Stimulated activated CD8-positive, alpha-beta memory T cell treated with anti-CD3 and anti-CD28 coated beads, Interleukin-12 subunit alpha, Interleukin-12 subunit beta, amount 100 ng/mL, for 4 hours (primary cell): Measurements from ENCODE around the gene NCKAP5.

ENCODE experiments used
- DNase-seq: peaks from one replicate; pipeline ENCODE4 v3.0.0-alpha.2; 2020; ENCODE audit warnings: low read depth

Gene NCKAP5

DNA sequence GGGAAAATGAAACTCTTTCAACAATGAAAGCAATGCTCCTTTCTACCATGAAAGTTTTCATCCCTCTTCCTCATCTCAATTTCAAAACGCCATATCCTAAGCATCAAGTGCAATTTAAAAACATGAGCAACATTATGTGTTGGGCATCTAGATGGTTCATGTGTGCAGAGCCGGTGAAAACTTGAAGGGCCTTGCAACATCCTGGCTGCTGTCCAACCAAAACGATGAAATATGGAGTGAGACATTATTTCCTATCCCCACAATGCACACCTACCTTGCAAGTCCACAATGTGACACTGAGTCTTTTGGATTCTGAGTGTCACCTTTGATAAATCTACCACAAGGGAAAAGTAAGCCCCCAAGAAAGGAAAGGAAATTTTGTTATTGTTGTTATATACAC, 110.0 kb downstream of the NCKAP5 start:
- no peak for DNase-seq

GRCh38 chr2:133457861-133458260, 110.4 kb downstream of the NCKAP5 start:
- no peak for DNase-seq

DNA sequence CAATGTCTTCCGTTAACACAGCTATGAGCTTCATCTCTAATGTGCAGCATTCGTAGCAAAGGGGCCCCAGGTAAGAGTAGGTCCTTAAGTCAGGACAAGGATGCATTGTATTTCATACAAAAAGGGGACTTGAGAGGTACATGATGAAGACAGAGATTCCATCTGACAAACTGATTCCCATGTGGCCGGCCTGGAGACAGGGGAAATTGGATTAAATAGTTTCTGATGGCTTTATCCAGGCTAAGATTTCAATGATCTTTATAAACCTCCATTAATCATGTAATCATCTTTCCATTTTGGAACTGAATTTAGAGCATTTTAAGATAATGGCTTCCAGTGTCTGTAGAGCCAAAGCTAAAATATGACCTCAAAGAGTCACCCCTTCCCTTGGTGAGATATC, 111.3 kb downstream of the NCKAP5 start:
- DNase-seq, result no peak

DNA sequence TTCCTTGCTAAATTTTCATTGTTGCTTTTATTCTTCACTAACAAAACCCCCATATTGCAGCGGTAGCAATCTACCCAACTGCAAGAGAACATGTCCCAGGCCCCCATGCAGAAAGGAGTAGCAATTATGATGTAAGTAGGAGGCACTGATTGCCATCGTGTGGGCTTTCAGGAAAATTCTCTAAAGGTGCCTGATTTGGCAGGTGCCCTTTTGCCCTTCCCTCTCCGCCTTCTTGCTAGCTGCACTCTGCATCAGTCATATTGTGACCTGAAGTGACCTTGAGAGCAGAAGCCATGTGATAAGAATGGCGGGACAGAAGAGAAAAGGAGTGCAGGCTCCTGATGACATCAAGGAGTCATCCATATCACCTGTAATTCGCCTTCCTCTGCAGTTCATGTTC, 112.1 kb downstream of the NCKAP5 start:
- DNase-seq, result no peak

DNA sequence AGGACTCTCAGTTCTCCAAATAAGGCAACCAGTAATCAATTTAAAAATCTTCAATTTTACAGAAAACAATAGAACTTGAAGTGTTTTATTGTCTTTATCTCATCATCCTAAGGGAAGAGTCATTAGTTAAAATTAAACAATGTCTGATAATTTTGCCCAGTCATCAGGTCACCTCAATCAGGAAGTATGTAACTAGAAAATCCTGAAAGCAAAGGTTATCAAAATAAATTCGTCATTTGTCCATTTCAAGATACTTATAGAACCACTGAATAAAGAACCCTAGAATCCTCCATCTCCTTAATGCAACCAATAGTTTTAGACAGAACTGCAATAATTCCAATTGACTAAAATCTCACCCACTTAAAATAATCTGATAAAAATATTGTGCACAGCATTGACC, 115.2 kb downstream of the NCKAP5 start:
- DNase-seq, result no peak

DNA sequence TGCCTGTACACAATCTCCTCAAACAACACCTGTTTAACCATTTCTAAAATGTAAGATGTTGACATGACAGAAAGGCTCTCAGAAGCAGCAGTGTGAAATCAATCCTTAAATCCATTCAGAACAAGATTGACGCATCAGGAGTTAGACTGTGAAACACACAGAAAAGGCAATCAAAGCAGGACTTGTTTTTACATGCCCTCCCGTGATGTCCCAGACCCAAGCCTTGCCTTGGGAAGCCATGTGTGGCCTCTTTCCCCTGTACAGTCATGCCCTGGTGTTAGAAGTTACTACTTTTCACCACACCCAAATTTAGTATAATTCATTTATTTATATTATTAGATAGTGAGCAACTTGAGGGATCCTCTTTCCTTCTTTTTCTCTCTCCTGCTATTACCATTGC, 115.7 kb downstream of the NCKAP5 start:
- no peak for DNase-seq

- no peak for DNase-seq
These were observed 116.1 kb downstream of the NCKAP5 start for GRCh38 chr2:133452146-133452545.

- DNase-seq, result no peak
These were observed 120.1 kb downstream of the NCKAP5 start for GRCh38 chr2:133448195-133448594.

DNA sequence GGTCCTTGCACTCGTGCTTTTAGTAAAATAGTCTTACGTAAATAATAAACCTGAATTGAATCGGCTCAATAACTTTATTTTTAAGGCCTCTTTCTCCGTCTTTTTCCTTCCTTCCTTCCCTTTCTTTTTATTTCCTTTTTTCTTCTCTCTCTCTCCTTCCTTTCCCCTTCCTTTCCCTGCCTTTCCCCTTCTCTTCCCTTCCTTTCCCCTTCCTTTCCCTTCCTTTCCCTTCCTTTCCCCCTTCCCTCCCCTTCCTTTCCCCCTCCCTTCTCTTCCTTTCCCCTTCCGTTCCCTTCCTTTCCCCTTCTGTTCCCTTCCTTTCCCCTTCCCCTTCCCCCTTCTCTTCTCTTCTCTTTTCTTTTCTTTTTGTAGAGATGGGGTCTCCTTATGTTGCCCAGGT, 121.0 kb downstream of the NCKAP5 start:
- DNase-seq, result no peak

DNA sequence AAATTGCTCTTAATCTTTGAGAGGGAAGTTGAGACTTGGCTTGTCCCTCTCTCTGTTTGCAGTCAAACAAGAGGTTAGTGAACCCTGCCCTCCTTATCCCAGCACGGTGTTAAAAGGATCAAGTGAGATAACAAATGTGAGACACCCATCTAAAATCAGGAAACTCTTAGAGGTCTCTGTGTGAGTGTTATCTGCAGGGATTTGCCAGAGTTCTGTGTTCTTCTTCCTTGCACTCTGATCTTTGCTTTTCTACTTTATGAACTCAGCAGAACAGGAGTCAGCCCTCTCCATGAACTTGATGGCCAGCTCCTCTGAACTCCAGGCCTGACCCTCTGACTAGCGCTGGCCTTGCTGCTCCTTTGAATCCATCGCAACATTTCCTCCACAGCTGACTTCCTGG, 123.8 kb downstream of the NCKAP5 start:
- no peak for DNase-seq

DNA sequence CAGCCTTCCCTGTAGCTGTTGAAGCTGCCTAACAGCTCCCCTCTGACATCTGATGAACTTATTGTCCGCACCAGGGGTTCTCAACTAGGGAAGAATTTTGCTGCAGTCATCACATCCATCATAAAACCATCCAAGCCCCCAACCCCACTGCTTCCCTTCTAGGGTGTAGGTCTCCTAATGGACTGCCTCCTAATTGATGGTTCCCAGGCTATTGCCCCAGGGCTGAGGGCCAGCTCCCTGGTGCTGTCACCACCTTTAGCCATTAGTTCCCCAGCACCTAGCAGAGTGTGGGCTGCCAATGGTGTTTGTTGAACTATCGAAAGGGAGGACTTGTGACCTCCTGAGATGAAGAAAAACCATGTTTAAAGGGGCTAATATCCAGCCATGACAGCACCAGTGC, 125.9 kb downstream of the NCKAP5 start:
- no peak for DNase-seq

DNA sequence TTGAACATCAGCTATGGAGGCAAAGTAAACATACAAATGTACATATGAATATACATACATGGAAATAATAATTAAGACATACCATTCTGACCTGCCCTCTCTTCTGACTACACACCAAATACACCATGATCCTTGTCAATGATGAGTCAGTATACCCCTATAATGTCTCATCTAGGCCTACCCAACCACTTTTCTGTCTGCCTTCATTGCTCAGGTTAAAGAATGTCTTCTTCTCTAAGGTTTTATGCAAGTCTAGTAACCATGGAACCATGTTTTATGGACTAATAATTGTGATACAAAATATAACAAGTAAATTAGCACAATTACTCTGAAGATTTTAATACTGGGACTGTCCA, 128.7 kb downstream of the NCKAP5 start:
- no peak for DNase-seq

GRCh38 chr2:133438848-133439564, 129.3 kb downstream of the NCKAP5 start:
- no peak for DNase-seq

GRCh38 chr2:133438026-133438425, 130.2 kb downstream of the NCKAP5 start:
- no peak for DNase-seq

DNA sequence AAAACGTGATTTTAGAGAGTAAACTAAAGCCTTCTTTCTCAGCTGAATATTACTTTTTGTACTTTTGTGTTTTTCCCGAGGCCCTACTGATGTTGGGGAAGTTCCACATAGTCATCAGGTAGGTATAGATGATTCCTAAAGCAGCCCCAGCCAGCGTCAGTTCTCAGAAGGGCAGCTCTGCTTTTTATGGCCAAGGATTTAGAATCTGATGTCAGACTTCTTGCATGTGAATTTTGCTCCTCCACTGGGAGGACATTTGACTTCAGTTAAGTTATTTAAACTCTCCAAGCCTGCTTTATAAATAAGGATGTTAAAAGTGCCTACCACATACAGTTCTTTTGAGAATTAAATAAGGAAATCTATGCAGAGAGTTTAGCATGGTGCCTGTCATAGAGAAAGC, 130.8 kb downstream of the NCKAP5 start:
- DNase-seq, result no peak

GRCh38 chr2:133434959-133435668, 133.1 kb downstream of the NCKAP5 start:
- DNase-seq, result no peak

DNA sequence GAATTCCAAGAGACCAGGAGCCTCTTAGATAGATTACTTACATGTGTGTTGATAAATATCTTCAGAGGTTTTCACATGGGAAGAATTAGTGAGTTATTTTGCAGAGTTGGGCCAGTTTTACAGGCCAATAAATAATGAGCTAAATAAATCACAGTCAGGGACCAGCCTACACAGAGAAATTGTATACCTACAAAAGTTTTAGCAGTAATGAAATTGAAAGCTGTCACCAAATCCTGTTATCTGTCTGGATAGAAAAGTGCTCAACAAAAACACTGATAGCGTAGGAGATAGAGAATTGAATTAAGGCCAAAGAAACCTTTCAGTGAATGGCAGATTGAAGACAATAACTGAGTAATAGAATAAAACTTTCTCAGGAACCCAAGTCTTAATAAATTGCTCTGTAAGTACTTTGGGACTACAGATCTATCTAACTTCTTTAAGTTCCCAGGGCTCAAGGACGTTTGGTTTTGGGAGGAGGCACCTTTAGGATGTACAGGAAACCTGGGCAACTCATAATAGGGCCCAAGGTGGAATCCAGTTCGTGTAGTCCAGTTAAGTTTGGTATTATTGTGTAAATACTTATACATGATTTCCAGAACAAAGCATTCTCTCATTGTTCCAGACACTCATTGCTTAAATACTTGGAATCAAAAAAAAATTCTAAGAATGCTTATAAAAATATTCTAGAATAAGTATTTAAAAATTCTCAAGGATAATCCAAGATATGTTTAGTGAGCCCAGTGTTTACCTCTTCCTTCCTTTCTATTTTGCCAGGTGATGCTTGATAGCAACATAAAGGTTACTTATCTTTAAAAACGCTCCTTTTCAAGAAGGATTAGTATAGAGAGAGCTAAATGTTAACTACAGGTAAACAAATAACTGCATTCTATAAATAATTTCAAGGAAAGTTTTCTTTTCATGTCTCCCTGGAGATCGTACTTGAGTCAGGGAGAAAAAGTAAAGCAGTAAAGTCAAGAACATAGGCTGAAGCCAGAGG, 134.5 kb downstream of the NCKAP5 start:
- no peak for DNase-seq

- DNase-seq, result no peak
These were observed 135.5 kb downstream of the NCKAP5 start for GRCh38 chr2:133432778-133433177.

DNA sequence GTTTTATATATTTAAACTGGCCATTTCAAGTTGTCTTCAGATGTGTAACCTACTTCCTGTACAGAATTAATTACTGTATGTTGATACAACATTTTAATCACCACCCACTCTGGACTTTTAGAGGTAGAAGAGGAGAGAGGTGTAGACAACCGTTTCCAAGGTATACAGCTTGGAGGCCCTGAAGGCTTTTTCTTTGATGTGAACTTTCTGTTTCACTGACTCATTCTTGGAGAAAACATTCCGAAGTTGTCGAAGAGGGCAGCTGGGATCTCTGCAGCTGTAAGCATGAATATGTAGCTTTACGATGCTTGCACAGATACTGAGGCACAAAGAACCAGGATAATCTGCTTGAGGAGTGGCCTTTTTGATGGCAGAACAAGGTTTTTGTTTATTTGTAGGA, 137.0 kb downstream of the NCKAP5 start:
- DNase-seq, result no peak

DNA sequence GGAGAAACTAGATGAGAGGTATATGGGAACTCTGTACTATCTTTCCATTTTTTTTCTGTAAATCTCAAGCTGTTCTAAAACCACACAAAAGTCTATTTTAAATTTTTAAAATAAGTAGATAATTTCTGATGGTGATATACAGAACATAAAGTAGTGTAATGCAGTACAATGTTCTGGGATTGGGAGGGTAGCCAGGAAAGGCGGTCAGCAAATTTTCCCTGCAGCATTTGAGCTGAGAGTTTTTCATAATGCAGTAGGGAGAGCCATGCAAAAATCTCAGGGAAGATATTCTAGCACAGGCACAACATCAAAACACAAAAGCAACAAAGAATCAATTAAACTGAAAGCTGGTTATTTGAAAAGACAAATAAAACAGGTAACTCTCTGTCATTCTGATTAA, 141.5 kb downstream of the NCKAP5 start:
- no peak for DNase-seq

GRCh38 chr2:133425612-133426011, 142.7 kb downstream of the NCKAP5 start:
- no peak for DNase-seq

DNA sequence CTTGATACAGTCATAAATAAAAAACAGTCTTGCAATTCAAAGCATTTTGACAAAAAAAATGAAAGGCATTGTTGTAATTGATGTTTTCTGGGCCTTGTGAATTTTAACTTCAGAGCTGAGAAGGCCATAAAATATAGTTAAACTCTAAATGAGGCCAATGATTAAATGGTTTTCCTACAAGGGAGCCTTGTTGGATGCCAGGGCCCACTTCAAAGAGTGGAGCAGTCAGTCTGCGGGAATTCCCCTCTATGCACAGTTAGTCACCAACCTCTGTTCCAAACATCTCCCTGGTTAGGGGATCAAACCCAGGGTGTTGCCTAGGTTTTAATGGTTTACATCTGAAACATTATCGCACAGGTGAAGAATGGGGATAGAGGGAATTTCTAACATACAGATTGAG, 143.4 kb downstream of the NCKAP5 start:
- DNase-seq, result no peak

DNA sequence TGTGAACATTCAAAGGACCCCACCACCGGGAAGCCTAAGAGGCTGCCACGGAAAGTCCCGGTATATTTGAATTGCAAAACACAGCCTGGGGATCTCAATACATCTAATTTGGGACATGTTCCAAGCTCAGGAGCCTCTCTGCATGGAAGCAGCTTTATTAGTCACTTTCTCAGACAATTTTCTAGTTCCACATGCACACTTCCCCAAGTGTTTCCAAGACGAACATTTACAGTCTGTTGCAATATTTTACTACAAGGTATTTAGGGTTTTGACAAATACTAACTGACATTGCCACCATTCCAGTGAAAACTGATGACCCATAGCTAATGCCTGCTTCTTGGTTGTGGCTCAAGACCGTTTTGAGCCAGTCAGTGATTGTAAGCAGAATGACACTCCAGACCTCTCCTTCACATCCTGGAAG, 145.3 kb downstream of the NCKAP5 start:
- no peak for DNase-seq
